CD4-positive, alpha-beta T cell treated with Interleukin-12 subunit alpha and Interleukin-12 subunit beta, for 1 hour (primary cell): ENCODE measurements around the gene ERBB2.

Source experiments
- DNase-seq: peaks from one replicate; pipeline ENCODE4 v3.0.0-alpha.2; 2020

ERBB2 gene

DNA sequence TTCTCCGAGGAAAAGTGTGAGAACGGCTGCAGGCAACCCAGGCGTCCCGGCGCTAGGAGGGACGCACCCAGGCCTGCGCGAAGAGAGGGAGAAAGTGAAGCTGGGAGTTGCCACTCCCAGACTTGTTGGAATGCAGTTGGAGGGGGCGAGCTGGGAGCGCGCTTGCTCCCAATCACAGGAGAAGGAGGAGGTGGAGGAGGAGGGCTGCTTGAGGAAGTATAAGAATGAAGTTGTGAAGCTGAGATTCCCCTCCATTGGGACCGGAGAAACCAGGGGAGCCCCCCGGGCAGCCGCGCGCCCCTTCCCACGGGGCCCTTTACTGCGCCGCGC is at the start of gene ERBB2:
ERBB2 (plus strand) TSS at position 247 of the 330 bp plus-strand sequence. CDS start 175 bp downstream, outside the sequence.
- no peak for DNase-seq

DNA sequence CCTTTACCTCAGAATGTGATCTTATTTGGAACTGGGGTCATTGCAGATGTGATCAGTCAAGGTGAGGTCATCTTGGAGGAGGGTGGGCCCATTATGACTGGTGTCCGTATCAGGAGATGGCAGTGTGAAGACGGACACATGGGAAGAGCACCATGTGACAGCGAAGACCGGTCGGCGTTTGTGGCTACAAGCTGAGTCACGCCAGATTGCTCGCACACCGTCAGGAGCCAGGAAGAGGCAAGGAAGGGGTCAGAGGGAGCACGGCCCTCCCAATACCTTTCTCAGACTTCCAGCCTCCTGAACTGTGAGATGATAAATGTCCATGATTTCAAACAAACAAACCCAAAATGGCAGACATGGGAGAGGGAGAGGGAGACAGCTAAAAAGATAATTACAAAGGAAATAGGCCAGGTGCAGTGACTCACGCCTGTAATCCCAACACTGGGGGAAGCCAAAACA is 49.7 kb upstream of the ERBB2 start:
- no peak for DNase-seq

DNA sequence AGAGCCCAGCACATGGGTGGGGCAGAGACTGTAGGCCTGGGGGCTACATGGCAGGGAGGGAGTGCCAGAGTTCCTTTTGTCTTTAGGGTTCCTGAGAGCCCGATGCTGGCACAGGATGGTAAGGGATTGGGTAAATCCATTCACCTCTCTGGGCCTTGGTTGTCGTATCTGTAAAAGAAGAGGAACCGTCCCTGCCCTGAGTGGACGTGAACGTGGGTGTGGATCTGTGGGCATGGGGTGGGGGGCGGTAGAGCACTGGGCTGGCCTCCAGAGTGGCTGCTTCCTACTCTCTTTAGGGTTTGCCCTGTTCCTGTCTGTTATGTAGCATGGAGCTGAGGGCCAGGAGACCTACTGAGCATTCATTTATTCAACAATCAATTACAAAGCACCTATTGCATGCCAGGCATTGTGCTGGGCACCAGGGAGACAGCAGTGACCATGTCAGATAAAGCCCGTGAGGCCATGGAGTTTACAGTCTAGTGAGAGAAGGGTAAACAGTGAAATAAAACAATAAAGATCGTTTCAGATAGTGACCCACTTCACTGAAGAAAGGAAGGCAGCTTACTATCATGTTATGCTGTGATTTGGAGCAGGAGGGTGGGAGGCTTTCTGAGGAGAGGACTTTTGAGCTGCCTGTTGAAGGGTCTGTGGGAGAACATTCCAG is 47.8 kb upstream of the ERBB2 start:
- DNase-seq, result no peak

DNA sequence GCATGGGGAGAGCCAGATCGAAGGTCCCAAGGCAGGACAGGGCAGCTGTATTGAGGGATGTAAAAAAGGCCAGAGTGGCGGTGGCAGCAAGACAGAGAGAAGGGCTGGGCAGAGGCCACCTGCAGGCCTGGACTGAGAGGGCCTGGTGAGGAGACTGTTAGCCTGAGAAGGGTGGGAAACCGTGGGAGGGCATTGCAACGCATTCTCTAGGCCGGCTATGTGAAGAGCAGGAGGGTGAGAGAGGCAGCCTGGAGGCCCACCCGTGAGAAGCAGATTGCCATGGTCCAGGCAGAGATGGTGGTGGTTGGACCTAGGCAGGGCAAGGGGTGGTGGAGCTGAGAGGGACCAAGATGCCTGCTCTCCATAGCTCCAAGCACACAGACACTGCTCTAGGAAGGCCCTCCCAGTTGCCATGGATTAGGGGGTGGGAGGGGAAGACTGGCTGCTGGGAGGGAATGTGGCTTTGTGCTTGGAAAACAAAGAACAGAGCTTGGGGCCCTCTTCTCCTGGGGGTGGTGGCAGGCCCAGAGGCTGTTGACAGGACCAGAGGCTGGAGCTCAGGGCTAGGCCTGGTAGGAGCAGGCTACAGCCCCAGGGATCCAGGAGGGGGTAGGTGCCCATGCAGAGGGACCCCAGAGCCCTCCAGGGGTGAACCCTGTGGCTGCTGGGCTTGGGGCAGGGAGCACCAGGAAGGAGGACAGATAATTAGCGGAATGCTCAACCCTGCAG is 47.1 kb upstream of the ERBB2 start:
- no peak for DNase-seq

DNA sequence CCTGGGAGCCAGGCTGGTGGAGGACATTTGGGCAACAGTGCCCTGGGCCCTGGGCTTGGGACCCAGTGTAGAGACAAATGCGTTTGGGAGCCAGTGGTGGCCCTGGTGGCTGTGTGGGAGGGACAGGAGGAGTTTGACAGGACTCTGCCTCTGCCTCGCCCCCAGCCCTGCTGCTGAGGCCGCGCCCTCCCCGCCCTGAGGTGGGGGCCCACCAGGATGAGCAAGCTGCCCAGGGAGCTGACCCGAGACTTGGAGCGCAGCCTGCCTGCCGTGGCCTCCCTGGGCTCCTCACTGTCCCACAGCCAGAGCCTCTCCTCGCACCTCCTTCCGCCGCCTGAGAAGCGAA is 46.6 kb upstream of the ERBB2 start:
- DNase-seq, result no peak

DNA sequence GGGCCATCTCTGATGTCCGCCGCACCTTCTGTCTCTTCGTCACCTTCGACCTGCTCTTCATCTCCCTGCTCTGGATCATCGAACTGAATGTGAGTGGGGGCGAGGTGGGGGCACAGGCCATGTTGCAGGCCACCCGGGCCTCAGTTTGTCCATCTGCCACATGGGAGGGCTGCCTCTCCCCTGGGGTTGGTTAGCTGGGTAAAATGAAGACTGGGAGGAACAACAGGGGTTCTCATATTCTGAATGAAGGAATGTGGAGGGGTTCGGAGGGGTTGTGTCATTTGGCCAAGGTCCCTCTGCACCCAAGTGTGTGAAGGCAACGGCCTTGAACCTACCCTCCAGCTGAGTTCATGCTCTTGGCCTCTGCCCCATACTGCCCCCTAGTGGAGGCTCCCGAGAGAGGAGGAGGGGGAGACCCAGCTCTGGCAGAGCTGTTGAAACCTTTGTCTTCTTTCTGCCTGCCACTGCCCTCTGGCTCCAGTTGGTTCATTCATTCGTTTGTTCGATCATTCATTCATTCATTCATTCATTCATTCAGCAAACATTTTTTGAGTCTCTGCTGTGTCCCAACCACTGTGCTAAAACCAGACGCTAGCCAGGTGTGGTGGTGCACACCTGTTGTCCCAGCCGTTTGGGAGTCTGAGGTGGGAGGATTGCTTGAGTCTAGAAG is 46.1 kb upstream of the ERBB2 start:
- peak; percentile 84 for DNase-seq

DNA sequence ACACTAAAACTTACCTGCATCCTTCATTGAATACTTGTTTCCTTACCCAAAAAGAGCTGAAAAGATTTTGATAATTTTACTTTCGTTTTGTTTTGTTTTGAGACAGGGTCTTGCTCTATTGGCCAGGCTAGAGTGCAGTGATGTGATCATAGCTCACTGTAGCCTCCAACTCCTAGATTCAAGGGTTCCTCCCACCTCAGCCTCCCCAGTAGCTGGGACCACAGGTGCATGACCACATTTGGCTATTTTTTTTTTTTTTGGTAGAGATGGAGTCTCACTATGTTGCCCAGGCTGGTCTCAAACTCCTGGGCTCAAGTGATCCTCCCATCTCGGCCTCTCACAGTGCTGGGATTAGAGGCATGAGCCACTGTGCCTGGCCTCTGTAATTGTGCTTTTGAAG is 44.8 kb upstream of the ERBB2 start:
- no peak for DNase-seq

DNA sequence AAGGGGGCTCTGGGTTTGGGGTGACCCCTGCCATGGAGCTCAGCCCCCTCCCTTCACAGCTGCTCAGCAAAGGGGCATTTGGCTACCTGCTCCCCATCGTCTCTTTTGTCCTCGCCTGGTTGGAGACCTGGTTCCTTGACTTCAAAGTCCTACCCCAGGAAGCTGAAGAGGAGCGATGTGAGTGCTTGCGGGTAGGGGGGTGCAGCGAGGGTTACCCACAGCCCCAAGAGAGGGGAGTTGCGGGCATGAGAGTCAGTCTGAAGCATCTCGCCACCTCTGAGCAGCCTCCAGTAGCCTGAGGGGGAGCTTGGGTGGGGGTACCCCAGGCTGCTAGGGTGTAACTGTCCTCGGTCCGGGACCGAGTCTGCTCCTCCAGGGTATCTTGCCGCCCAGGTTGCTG is 41.5 kb upstream of the ERBB2 start:
- DNase-seq, result no peak

DNA sequence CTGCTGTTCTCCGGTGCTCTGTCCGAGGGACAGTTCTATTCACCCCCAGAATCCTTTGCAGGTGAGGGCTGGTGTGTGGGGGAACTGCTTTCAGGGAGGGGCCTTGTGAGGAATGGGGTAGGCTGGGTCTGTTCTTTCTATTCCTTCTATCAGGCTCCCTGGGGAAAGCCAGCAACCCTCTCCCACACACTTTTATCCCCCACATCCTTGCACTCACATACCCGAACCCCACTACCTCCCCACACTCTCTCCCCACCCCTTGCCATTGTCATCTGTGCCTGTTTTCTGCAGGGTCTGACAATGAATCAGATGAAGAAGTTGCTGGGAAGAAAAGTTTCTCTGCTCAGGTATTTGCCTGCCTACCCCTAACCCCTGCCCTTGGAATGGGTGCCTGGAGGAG is 41.1 kb upstream of the ERBB2 start:
- no peak for DNase-seq

DNA sequence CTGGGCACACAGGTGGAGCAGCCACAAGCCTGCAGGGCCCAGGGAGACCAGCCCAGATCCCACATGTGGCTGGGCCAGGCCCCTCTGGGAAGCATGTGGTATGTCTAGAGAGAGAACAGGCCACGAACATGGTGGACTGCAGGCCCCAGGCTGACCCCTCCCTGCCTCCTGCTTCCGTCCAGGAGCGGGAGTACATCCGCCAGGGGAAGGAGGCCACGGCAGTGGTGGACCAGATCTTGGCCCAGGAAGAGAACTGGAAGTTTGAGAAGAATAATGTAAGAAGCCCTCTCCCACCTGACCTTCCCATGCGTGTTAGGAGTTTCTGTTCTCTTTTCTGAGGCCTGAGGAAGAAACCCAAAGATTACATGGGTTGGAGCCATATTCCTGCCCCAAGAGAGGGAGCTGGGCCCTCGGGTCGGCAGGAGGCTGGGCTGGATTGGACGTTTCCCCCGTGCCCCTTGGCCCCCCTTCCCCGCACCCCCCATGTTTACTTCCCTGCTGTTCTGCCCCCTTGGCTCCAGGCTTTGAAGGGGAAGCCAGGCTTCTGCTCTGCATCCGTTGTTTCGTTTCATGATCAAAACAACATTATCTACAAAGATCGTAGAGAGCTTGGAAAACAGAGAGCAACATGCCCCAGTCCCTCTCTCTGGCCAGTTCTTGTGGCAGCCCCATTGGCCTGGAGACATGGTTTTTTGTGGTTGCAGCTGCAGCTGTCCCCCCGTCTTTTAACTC is 40.4 kb upstream of the ERBB2 start:
- DNase-seq, result no peak

DNA sequence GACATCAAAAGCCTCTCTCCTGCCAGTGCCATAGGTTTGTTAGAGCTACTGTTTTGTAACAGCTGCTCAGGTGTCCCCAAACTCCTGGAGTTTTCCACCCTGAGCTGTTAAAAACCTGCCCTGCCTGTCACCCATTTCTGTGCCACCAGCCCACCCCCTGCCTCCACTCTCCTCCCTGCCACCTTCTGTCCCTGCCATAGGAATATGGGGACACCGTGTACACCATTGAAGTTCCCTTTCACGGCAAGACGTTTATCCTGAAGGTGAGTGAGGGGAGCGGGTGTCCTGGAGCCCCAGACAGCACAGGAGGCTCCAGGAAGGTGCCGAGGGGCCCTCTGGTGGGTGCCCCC is 39.9 kb upstream of the ERBB2 start:
- no peak for DNase-seq

DNA sequence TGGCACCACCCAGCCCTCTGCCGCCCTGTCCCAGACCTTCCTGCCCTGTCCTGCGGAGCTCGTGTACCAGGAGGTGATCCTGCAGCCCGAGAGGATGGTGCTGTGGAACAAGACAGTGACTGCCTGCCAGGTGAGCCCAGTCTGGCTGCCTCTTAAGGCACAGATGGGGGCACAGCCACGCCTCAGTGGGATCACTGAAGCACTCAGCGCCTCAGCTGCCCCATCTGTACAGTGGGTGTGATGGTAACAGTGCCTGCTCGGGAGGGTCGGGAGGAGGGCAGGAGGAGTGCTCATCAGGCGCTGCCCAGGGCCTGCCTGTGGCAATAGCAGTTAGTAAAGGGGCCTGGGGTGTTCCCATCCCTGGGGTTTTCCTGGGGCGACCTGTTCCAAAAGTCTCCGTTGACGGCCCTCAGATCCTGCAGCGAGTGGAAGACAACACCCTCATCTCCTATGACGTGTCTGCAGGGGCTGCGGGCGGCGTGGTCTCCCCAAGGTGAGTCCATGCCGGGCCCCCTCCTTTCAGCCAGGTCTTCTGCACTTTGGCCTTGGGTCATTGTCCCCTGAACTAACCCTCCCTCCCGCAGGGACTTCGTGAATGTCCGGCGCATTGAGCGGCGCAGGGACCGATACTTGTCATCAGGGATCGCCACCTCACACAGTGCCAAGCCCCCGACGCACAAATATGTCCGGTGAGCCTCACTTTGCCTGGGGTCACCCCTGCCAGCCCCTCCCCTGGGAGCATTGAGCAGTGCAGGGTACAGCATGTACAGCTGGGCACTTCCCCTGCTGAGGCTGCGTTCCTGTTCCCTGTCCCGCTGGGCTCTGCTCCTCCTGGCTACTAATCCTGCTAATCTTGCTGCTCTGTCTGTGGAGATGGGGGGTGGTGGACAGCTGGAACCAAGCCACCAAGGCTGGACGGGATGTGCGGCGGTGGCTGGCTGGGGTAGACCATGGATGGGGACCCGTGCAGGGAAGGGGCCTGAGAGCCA is 39.2 kb upstream of the ERBB2 start:
- no peak for DNase-seq

DNA sequence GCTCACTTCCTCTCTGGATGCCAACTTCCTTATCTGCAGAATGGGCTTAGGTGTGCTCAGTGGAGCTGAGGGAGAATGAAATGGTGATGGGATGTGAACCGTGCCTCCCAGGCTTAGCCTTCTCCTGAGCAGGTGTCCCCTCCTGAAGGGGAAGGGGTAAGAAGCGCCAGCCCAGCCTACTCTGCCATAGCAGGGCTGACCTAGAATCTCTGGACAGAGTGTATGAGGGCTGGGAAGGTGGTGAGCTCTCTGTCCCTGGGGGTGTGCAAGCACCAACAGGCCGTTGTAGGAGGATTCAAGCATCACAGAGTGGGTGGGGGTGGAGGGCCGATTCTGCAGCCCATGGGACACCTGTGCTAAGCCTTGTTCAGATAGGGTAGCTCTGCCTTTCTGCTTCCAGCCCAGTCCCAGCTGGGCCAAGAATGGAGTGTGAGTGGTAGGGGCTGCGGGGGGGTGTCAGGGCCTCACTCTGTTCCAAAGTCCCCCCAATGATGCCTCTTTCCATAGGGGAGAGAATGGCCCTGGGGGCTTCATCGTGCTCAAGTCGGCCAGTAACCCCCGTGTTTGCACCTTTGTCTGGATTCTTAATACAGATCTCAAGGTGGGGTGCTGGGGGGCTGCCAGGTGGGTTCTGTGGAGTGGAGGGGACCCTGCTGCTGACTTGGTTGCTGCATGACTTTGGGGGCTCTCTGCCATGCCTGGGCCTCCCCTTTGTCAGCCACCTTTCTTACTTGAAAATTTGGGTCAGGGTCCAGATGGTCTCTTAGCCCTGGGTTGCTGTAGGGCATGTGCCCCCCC is 37.9 kb upstream of the ERBB2 start:
- DNase-seq, result no peak

DNA sequence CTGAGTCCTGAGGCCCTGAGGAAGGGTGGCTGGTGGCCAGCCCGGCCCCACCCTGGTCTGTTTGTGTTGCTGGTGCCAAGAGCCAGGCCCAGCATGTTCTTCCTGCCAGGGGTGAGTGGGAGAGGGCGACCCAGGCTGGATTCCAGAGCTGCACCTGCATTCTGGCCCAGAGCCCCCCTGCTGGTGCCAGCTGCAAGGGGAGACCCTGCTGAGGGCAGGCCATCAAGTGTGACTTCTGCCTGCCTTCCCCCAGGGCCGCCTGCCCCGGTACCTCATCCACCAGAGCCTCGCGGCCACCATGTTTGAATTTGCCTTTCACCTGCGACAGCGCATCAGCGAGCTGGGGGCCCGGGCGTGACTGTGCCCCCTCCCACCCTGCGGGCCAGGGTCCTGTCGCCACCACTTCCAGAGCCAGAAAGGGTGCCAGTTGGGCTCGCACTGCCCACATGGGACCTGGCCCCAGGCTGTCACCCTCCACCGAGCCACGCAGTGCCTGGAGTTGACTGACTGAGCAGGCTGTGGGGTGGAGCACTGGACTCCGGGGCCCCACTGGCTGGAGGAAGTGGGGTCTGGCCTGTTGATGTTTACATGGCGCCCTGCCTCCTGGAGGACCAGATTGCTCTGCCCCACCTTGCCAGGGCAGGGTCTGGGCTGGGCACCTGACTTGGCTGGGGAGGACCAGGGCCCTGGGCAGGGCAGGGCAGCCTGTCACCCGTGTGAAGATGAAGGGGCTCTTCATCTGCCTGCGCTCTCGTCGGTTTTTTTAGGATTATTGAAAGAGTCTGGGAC is 37.1 kb upstream of the ERBB2 start:
- DNase-seq, result no peak

DNA sequence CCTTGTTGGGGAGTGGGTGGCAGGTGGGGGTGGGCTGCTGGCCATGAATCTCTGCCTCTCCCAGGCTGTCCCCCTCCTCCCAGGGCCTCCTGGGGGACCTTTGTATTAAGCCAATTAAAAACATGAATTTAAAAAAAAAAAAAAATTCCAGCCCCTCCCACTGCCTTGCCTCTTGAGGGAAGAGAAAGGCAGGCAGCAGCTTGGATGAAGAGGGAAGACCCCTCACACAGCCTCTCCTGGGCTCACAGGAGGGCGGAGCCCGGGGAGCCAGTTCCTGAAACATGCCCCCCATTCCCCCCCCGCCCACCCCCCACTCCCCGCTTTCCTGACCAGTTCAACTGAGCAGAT is 36.5 kb upstream of the ERBB2 start:
- no peak for DNase-seq

DNA sequence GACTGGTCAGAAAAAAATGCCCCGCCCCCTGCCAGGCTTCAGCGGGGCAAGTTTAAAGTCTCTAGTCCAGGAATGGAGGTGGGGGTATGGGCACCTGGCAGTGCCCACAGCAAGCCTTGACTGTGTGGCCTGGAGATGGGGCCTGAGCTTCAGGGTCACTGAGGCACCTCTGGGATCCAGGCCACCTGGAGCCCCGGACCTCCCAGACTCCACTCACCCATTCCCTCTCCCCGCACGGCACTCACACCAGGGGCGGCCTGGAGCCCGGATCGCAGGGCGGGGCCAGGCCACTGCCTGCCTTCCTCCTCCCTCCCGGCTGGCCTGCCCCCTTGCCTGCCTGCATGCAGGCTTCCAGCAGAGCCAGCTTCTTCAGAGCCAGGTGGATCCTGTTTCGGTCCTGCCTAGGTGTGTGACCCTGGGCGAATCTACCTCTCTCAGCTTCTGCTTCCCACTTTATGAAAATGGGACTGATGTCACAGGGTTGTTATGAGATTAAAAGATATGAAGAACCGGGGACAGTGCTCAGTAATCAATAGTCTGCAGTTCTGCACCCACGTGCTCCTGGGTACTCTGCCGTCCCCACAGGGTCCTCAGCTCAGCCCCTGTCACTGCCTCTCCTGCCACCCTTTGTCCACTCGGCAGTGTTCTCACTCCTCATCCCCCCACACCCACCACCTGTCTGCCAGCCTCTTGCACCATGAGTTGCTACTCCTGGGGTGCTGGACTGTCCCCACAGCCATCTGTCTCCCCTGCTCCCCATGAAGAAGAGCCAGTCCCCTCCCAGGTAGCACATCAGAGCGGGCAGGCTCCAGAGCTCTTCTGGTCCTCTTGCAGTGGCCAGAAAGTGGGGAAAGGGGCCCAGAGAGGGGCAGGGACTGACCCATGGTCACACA is 35.9 kb upstream of the ERBB2 start:
- DNase-seq, result no peak

DNA sequence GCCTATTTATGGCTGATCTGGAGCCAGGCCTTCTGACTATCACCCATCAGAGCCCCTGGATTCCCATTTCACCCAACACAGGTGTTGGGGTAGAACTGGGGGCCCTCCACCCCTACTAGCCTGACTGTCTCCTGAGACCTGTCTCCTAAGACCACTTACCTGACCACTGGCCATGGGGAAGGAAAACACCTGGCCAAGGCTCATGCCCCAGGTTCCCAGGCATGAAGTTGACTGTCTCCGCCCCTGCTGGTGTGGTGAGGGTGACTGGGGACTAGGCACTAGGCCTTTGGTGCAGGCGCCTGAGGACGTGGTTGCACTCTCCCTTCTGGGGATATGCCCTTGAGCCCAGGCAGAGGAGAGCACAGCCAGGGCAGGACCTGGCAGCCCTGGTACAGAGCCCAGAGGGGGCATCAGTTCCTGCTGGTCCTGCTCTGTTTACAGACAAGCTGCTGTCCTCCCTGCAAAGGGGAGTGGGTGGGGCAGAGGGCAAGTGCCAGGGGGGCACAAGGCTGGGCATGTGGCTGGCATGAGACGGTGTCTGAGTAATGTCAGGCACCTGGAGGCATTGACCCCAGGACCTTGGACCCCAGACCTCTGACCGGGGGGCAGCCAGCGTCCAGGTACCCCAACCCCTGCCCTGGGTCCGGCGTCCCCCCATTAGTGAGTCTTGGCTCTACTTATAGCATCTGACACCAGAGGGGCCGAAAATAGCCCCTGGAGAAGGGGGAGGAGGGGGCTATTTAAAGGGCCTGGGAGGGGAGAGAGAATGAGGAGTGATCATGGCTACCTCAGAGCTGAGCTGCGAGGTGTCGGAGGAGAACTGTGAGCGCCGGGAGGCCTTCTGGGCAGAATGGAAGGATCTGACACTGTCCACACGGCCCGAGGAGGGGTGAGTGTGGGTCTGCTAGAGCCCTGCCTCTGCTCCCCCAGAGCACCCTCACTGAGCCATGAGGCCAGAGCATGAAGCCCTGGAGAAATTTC is 35.0 kb upstream of the ERBB2 start, which contains the start of gene TCAP:
TCAP (plus strand) TSS at position 769 of the 981 bp plus-strand sequence; CDS start at position 780, 11 bp downstream.
- DNase-seq, result no peak

DNA sequence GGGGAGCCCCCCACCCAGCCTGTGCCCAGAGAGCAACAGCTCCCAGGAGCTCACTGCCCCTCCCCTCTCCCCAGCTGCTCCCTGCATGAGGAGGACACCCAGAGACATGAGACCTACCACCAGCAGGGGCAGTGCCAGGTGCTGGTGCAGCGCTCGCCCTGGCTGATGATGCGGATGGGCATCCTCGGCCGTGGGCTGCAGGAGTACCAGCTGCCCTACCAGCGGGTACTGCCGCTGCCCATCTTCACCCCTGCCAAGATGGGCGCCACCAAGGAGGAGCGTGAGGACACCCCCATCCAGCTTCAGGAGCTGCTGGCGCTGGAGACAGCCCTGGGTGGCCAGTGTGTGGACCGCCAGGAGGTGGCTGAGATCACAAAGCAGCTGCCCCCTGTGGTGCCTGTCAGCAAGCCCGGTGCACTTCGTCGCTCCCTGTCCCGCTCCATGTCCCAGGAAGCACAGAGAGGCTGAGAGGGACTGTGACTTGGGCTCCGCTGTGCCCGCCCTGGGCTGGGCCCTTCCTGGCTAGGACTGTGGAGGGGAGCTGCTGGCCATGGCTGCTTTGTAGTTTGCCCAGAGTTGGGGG is 34.1 kb upstream of the ERBB2 start:
- DNase-seq, result no peak
